GM18526 (cell line): Measurements from ENCODE around the gene ZHX3.

ENCODE experiments used
- POLR2A ChIP-seq: IDR thresholded peaks from 3 replicates; pipeline ENCODE4 v1.6.1; 2011; ENCODE audit not compliant: insufficient read length; ENCODE audit errors: extremely low read depth

The ZHX3 gene

GRCh38 chr20:41300383-41300782, 17.1 kb downstream of the ZHX3 start:
- no peak for TF ChIP-seq POLR2A

DNA sequence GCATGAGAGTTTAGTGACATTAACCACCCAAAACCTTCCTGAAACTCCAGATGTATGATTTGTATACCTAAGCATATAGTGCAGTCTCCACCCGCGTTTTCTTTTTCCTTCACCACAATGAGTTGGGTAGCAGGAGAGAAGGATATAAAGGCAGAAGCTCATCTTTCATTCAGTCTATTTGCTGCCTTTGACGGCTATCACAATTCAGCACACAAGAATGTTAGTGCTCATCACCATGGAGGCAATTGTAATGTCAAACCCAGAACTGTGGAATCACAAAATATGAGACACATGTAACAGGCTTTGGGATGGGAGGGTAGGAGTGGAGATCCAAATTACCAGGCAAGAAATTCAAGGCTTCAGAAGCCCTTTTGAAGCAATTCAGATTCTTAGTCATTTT, 17.6 kb downstream of the ZHX3 start:
- no peak for TF ChIP-seq POLR2A

GRCh38 chr20:41293269-41294037, 24.1 kb downstream of the ZHX3 start:
- TF ChIP-seq POLR2A = no peak

- TF ChIP-seq POLR2A = no peak
Measured at GRCh38 chr20:41290804-41291389, 26.6 kb downstream of the ZHX3 start.

DNA sequence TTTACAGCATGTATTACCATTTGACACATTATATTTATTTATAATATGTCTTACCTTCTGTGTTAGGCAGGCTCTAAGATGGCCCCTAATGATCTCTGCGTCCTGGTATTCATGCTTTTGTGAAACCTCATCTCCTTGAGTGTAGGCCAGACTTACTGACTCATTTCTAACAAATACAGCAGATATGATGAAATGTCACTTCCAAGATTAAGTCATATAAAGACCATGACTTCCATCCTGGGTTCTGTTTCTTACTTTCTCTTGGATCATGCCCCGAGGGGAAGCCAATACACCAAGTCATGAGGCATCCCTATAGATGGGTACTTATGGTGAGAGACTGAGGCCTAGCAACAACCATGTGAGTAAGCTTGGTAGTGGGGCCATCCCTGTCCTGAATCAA, 30.2 kb downstream of the ZHX3 start:
- no peak for TF ChIP-seq POLR2A

DNA sequence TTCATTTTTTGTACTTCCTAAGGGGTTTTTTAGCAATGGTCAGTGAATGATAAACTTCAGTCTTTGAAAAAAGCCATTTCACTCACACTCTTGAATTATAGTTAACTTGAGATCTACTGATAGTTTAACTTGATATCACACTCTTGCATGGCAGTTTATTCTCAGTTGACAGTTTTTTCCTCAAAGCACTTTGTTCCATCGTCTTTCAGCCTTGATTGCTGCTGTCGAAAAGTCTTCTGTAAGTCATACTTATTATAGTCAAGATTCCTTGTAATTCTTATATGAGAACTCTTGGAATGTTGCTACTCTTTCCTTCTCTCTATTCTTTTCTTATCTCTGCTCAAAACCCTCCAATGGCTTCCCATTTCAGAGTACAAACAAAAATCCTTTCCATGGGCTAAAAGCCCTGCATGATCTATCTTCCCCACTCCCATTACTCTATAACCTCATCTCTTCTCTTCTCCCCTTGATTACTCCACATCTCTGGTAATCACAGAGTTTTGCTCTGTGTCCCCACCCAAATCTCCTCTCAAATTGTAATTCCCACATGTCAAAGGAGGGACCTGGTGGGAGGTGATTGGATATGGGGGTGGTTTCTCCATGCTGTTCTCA, 31.2 kb downstream of the ZHX3 start:
- no peak for TF ChIP-seq POLR2A

GRCh38 chr20:41279546-41280225, 37.8 kb downstream of the ZHX3 start:
- no peak for TF ChIP-seq POLR2A

DNA sequence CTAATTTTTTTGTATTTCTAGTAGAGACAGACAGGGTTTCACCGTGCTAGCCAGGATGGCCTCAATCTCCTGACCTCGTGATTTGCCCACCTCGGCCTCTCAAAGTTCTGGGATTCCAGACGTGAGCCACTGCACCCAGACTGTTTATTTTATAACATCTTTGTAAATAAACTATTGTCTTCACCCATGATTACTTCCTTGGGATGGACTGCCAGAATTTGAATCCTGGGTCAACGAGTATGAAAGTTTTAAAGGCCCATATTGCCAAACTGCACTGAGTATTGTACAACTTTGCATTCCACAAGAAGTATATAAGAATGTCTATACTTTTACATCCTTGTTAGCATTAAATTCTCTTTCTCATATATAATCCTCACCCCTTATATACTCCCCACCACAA, 38.6 kb downstream of the ZHX3 start:
- no peak for TF ChIP-seq POLR2A

DNA sequence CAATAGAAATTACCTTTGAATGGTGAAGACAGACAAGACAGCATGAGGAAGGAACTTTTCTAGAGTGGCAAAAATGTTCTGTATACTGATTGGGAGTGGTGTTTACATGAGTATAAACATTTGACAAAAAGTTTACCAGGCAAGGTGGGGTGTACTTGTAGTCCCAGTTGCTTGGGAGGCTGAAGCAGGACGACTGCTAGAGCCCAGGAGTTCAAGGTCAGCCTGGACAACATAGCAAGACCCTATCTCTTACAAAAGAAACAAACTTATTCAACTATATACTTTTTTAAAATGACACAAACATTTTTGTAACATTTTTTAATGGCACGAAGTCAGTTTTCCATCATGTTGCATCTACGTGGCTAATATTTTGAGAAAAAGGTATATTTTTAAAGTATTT, 40.5 kb downstream of the ZHX3 start:
- TF ChIP-seq POLR2A = no peak

- TF ChIP-seq POLR2A = no peak
Measured at GRCh38 chr20:41276317-41276751, 41.2 kb downstream of the ZHX3 start.

- no peak for TF ChIP-seq POLR2A
Measured at GRCh38 chr20:41275301-41275731, 42.2 kb downstream of the ZHX3 start.

DNA sequence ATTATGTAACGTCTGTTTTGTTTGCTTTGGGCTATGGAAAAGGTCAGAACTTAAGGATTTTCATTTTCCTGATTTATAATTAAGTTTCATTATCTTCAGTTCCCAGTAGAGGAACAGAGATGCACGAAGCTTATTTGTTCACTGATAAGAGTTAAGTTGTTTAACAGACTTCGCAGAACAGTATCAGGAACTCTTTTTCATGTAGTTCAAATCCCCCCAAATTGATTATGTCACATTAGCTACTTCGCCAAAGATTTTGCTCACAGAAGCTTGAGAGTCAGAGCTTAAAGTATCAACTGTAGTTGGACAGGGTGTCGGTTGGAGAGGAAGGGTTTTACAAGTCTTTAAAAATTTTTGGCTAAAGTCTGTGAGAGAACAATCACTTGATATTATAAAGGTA, 43.4 kb downstream of the ZHX3 start:
- no peak for TF ChIP-seq POLR2A

DNA sequence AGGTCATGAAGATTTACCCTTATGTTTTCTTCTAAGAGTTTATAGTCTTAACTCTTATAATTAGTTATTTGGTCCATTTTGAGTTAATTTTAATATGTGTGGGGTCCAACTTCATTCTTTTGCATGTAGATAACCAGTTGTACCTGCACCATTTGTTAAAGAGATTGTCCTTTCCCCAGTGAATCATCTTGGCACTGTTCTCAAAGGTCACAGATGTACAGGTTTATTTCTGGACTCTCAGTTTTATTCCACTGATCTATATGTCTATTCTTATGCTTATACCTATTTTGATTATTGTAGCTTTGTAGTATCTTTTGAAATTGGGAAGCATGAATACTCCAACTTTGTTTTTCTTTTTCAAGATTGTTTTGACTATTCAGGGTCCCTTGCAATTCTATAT, 44.1 kb downstream of the ZHX3 start:
- TF ChIP-seq POLR2A = no peak

GRCh38 chr20:41272339-41272738, 45.2 kb downstream of the ZHX3 start:
- no peak for TF ChIP-seq POLR2A

GRCh38 chr20:41268917-41269652, 48.4 kb downstream of the ZHX3 start:
- TF ChIP-seq POLR2A = no peak
